ENCODE measurements around the gene TRHDE.

The TRHDE gene

DNA sequence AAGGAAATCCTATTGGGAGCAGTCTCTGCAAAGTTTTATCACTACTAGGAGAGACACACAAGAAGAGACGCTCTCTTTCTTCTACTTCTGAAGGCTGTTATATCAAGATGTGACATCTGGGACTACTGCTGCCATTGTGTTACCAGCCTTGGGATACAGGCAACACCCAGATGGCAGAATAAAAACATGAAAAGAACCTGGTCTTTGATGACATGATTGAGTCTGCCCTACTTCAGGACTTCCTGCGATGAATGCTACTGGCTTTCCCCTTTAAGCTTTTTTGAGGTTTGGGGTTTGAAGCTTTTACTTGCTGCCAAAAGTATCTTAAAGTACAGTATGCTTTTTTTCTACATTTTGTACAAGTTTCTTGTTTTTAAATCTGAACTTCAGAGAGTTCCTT is 29.2 kb upstream of the TRHDE start:
- H3K79me1 ChIP-seq (ENCODE audit: low read depth, low read length): no peaks in the 10 kb centered on the region

DNA sequence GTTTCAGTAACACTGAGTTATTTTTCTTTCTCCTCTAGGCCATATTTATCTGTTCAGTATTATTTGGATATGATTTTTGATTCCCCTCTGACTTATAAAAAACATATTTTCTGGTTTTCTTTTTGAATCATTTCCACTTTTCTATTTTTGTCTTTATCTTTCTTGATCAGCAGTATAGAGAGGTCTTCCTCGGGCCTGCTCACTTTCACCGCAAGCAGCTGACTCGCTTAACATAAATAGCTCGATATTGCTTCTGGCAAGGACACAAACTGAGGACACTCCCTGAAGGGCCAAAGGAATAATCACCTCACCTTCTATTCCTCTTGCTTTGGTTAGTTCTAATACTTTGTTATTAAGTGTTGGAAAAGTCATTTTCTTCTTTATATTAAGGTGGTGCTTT is 25.8 kb upstream of the TRHDE start:
- no peak overlapping the region for H2AFZ ChIP-seq (ENCODE audit: low read length)
- peaks cover 0 to 8% of the 10 kb centered on the region in 2 donors for H3K9me3 ChIP-seq (replicated peaks in 1 of 2; ENCODE audit: control insufficient read depth in 2 of 2, insufficient read depth in 1 of 2, low read depth in 1 of 2, low read length in 2 of 2)
- no peaks in the 10 kb centered on the region for H3K79me1 ChIP-seq (ENCODE audit: low read depth, low read length)
- no peak overlapping the region for H3K4me3 ChIP-seq (ENCODE audit: low read length in 2 of 2)
- H2BK15ac ChIP-seq (ENCODE audit: low read length): no peak overlapping the region
- H3K4ac ChIP-seq (ENCODE audit: low read length): no peak overlapping the region
- WGBS, 2 donors (ENCODE audit: extremely low coverage in 2 of 2, insufficient read length in 2 of 2, insufficient replicate concordance in 1 of 2): no CpG with 5 or more reads among the region's 4 CpGs
- no peak overlapping the region for H2BK12ac ChIP-seq (ENCODE audit: low read length)
- H3K27ac ChIP-seq (replicated peaks; ENCODE audit: low read length): no peak overlapping the region
- H3K18ac ChIP-seq (ENCODE audit: low read length): no peak overlapping the region
- no peaks in the 10 kb centered on the region for H3K27me3 ChIP-seq (ENCODE audit: control insufficient read depth in 3 of 3, insufficient read depth in 3 of 3, low read depth in 1 of 3, low read length in 3 of 3)
- no peak overlapping the region for H4K91ac ChIP-seq (ENCODE audit: low read depth, low read length, poor library complexity)
- H2AK5ac ChIP-seq (ENCODE audit: low read depth, low read length): no peak overlapping the region
- no peak overlapping the region for H3K23ac ChIP-seq (ENCODE audit: low read depth, low read length, poor library complexity)
- no peak overlapping the region for H2BK120ac ChIP-seq (ENCODE audit: low read depth, low read length)
- no peak for DNase-seq (ENCODE audit: low spot score)
- H3K9ac ChIP-seq (ENCODE audit: low read depth, low read length, poor library complexity): no peak overlapping the region
- H3K4me2 ChIP-seq (ENCODE audit: insufficient read depth, low read length, poor library complexity, severe bottlenecking): no peak overlapping the region
- no peak overlapping the region for H3K14ac ChIP-seq (ENCODE audit: low read length)
- H4K8ac ChIP-seq (ENCODE audit: low read depth, low read length): no peak overlapping the region
- no peak overlapping the region for H2BK5ac ChIP-seq (ENCODE audit: low read length)
- no peaks in the 10 kb centered on the region for H3K4me1 ChIP-seq (ENCODE audit: control insufficient read depth in 2 of 2, insufficient read depth in 1 of 2, low read depth in 1 of 2, low read length in 2 of 2)
- no peaks in the 10 kb centered on the region for H3K36me3 ChIP-seq (replicated peaks in 1 of 2; ENCODE audit: control insufficient read depth in 2 of 2, insufficient read depth in 2 of 2, low read length in 2 of 2)

More for the DNA sequence above, 29.2 kb upstream of the TRHDE start:
- Histone ChIP-seq H2BK5ac (ENCODE audit: low read length) (no peak overlapping the region), H3K9ac (ENCODE audit: low read depth, low read length, poor library complexity) (no peak overlapping the region), H3K18ac (ENCODE audit: low read length) (no peak overlapping the region), H3K9me3 (replicated peaks in 1 of 2; ENCODE audit: control insufficient read depth in 2 of 2, insufficient read depth in 1 of 2, low read depth in 1 of 2, low read length in 2 of 2) (no peaks in the 10 kb centered on the region), H3K4me1 (ENCODE audit: control insufficient read depth in 2 of 2, insufficient read depth in 1 of 2, low read depth in 1 of 2, low read length in 2 of 2) (no peaks in the 10 kb centered on the region), H2BK120ac (ENCODE audit: low read depth, low read length) (no peak overlapping the region), H3K4me3 (ENCODE audit: low read length in 2 of 2) (no peak overlapping the region), H2BK12ac (ENCODE audit: low read length) (no peak overlapping the region), H2AK5ac (ENCODE audit: low read depth, low read length) (no peak overlapping the region), H3K27me3 (ENCODE audit: control insufficient read depth in 3 of 3, insufficient read depth in 3 of 3, low read depth in 1 of 3, low read length in 3 of 3) (no peaks in the 10 kb centered on the region), H2BK15ac (ENCODE audit: low read length) (no peak overlapping the region), H3K27ac (replicated peaks; ENCODE audit: low read length) (no peak overlapping the region), H3K36me3 (replicated peaks in 1 of 2; ENCODE audit: control insufficient read depth in 2 of 2, insufficient read depth in 2 of 2, low read length in 2 of 2) (no peaks in the 10 kb centered on the region), H4K8ac (ENCODE audit: low read depth, low read length) (no peak overlapping the region), H2AFZ (ENCODE audit: low read length) (no peak overlapping the region), H3K14ac (ENCODE audit: low read length) (no peak overlapping the region), H3K4me2 (ENCODE audit: insufficient read depth, low read length, poor library complexity, severe bottlenecking) (no peak overlapping the region), H4K91ac (ENCODE audit: low read depth, low read length, poor library complexity) (no peak overlapping the region), H3K23ac (ENCODE audit: low read depth, low read length, poor library complexity) (no peak overlapping the region), H3K4ac (ENCODE audit: low read length) (no peak overlapping the region)
- DNase-seq (ENCODE audit: low spot score): no peak
- WGBS, 2 donors (ENCODE audit: extremely low coverage in 2 of 2, insufficient read length in 2 of 2, insufficient replicate concordance in 1 of 2): no CpG with 5 or more reads among the region's 2 CpGs

DNA sequence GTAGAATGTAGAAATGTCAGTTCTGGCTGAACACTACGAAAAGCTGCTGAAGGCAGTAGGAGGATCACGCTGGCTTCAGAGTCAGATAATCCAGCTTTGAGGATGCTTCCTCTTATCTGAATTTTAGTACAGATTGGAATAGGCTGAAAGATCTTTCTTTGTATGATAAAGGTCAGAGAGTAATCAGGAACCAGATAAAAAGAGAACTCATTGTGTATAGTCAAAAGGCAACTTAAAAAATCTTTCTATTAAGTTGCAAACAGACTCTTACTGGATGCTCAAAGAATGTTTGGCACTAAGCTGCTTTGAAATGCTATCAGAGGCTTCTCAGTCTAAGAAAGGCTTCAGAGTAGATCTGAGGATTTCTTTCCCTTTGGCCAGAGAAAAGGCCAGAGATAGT is 21.8 kb upstream of the TRHDE start:
- H2BK120ac ChIP-seq (ENCODE audit: low read depth, low read length): no peak overlapping the region
- no peaks in the 10 kb centered on the region for H3K27me3 ChIP-seq (ENCODE audit: control insufficient read depth in 3 of 3, insufficient read depth in 3 of 3, low read depth in 1 of 3, low read length in 3 of 3)
- H2AFZ ChIP-seq (ENCODE audit: low read length): no peak overlapping the region
- H3K23ac ChIP-seq (ENCODE audit: low read depth, low read length, poor library complexity): no peak overlapping the region
- no peak overlapping the region for H3K4me2 ChIP-seq (ENCODE audit: insufficient read depth, low read length, poor library complexity, severe bottlenecking)
- H3K4ac ChIP-seq (ENCODE audit: low read length): no peak overlapping the region
- no peaks in the 10 kb centered on the region for H3K4me1 ChIP-seq (ENCODE audit: control insufficient read depth in 2 of 2, insufficient read depth in 1 of 2, low read depth in 1 of 2, low read length in 2 of 2)
- no peak overlapping the region for H2BK12ac ChIP-seq (ENCODE audit: low read length)
- peaks cover 0 to 12% of the 10 kb centered on the region in 2 donors for H3K9me3 ChIP-seq (replicated peaks in 1 of 2; ENCODE audit: control insufficient read depth in 2 of 2, insufficient read depth in 1 of 2, low read depth in 1 of 2, low read length in 2 of 2)
- H2AK5ac ChIP-seq (ENCODE audit: low read depth, low read length): no peak overlapping the region
- H3K36me3 ChIP-seq (replicated peaks in 1 of 2; ENCODE audit: control insufficient read depth in 2 of 2, insufficient read depth in 2 of 2, low read length in 2 of 2): no peaks in the 10 kb centered on the region
- no peaks in the 10 kb centered on the region for H3K79me1 ChIP-seq (ENCODE audit: low read depth, low read length)
- WGBS, 2 donors (ENCODE audit: extremely low coverage in 2 of 2, insufficient read length in 2 of 2, insufficient replicate concordance in 1 of 2): no CpG with 5 or more reads among the region's 2 CpGs
- H4K91ac ChIP-seq (ENCODE audit: low read depth, low read length, poor library complexity): no peak overlapping the region
- H2BK5ac ChIP-seq (ENCODE audit: low read length): no peak overlapping the region
- H3K4me3 ChIP-seq (ENCODE audit: low read length in 2 of 2): no peak overlapping the region
- no peak overlapping the region for H3K14ac ChIP-seq (ENCODE audit: low read length)
- H3K18ac ChIP-seq (ENCODE audit: low read length): no peak overlapping the region
- no peak overlapping the region for H4K8ac ChIP-seq (ENCODE audit: low read depth, low read length)
- no peak overlapping the region for H3K9ac ChIP-seq (ENCODE audit: low read depth, low read length, poor library complexity)
- H2BK15ac ChIP-seq (ENCODE audit: low read length): no peak overlapping the region
- DNase-seq (ENCODE audit: low spot score): no peak
- no peak overlapping the region for H3K27ac ChIP-seq (replicated peaks; ENCODE audit: low read length)

DNA sequence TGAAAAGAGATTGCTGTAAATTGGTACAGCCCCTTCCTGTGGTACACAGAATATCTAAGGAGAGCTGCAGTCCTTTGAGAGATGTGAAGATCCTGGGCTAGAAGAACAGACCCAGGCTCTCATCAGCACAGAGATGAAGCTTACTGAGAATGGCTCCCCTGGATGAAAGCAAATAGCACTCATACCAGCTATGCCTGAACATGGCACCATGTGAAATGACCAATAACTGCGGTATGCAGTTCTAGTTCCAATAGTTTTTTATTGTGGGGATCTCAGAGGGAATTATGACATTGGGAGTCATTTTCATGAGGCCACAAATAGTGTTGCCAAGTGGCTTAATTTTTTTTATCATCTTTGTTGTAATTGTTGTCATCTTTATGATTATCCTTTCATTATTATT is 15.4 kb upstream of the TRHDE start:
- Histone ChIP-seq H3K27ac (replicated peaks; ENCODE audit: low read length) (no peak overlapping the region), H2BK15ac (ENCODE audit: low read length) (no peak overlapping the region), H3K9ac (ENCODE audit: low read depth, low read length, poor library complexity) (no peak overlapping the region), H3K79me1 (ENCODE audit: low read depth, low read length) (no peaks in the 10 kb centered on the region), H4K8ac (ENCODE audit: low read depth, low read length) (no peak overlapping the region), H3K36me3 (replicated peaks in 1 of 2; ENCODE audit: control insufficient read depth in 2 of 2, insufficient read depth in 2 of 2, low read length in 2 of 2) (no peaks in the 10 kb centered on the region), H2AFZ (ENCODE audit: low read length) (no peak overlapping the region), H3K18ac (ENCODE audit: low read length) (no peak overlapping the region), H2BK12ac (ENCODE audit: low read length) (no peak overlapping the region), H3K4me2 (ENCODE audit: insufficient read depth, low read length, poor library complexity, severe bottlenecking) (no peak overlapping the region), H4K91ac (ENCODE audit: low read depth, low read length, poor library complexity) (no peak overlapping the region), H3K14ac (ENCODE audit: low read length) (no peak overlapping the region), H2BK120ac (ENCODE audit: low read depth, low read length) (no peak overlapping the region), H3K4ac (ENCODE audit: low read length) (no peak overlapping the region), H3K27me3 (ENCODE audit: control insufficient read depth in 3 of 3, insufficient read depth in 3 of 3, low read depth in 1 of 3, low read length in 3 of 3) (no peaks in the 10 kb centered on the region), H3K4me3 (ENCODE audit: low read length in 2 of 2) (no peak overlapping the region), H2AK5ac (ENCODE audit: low read depth, low read length) (no peak overlapping the region), H3K23ac (ENCODE audit: low read depth, low read length, poor library complexity) (no peak overlapping the region), H3K9me3 (replicated peaks in 1 of 2; ENCODE audit: control insufficient read depth in 2 of 2, insufficient read depth in 1 of 2, low read depth in 1 of 2, low read length in 2 of 2) (peaks cover 0 to under 1% of the 10 kb centered on the region in 2 donors), H2BK5ac (ENCODE audit: low read length) (no peak overlapping the region), H3K4me1 (ENCODE audit: control insufficient read depth in 2 of 2, insufficient read depth in 1 of 2, low read depth in 1 of 2, low read length in 2 of 2) (no peaks in the 10 kb centered on the region)
- no peak for DNase-seq (ENCODE audit: low spot score)
- WGBS, 2 donors (ENCODE audit: extremely low coverage in 2 of 2, insufficient read length in 2 of 2, insufficient replicate concordance in 1 of 2): no CpG with 5 or more reads among the region's 1 CpG

All from neuronal stem cell (in vitro differentiated cells).